Lung (tissue), 12 donors: ENCODE data around the gene POLR3G. TPM values are rescaled to one million over a fixed set of nuclear protein-coding genes. Genes with fewer than 3 reads are reported as not detected.
A peak's percentile ranks its signal among the peaks of the same experiment; 100 is the strongest.

Source experiments
- ATAC-seq: fragments of 200-7000 bp; cut with Tn5 transposase; one replicate; pipeline ENCODE4 v1.9.1; 2020; ENCODE audit warnings: moderate number of reproducible peaks; ENCODE audit not compliant: insufficient read depth, low FRiP score
- DNase-seq, 3 donors: peaks; one replicate each; pipeline ENCODE4 v3.0.0-alpha.2; 2013 to 2017
- H3K27ac ChIP-seq, 2 donors: one replicate each; pipeline ENCODE4 v1.5.1; 2013; ENCODE audit warnings: mild to moderate bottlenecking in 2 of 2, moderate library complexity in 2 of 2, control low read depth in 1 of 2, inconsistent platforms in 1 of 2, low read depth in 1 of 2, low read length in 1 of 2
- H3K27me3 ChIP-seq, 3 donors: one replicate each; pipeline ENCODE4 v1.5.1; 2013; ENCODE audit warnings: low read length in 2 of 3; ENCODE audit not compliant: control insufficient read depth in 3 of 3, insufficient read depth in 3 of 3
- H3K36me3 ChIP-seq, 4 donors: one replicate each; pipeline ENCODE4 v1.5.1; 2013; ENCODE audit warnings: low read length in 4 of 4, mild to moderate bottlenecking in 1 of 4, moderate library complexity in 1 of 4; ENCODE audit not compliant: control insufficient read depth in 4 of 4, insufficient read depth in 4 of 4
- H3K4me1 ChIP-seq, 5 donors: one replicate each; pipeline ENCODE4 v1.5.1; 2013; ENCODE audit warnings: low read length in 5 of 5, mild to moderate bottlenecking in 2 of 5, moderate library complexity in 1 of 5; ENCODE audit not compliant: control insufficient read depth in 5 of 5, insufficient read depth in 5 of 5
- H3K4me3 ChIP-seq: one replicate; pipeline ENCODE4 v1.5.1; 2013; ENCODE audit warnings: mild to moderate bottlenecking, control low read depth, moderate library complexity
- H3K9ac ChIP-seq, 2 donors: one replicate each; pipeline ENCODE4 v1.5.1; 2013; ENCODE audit warnings: low read length in 2 of 2, control low read depth in 1 of 2; ENCODE audit not compliant: insufficient read depth in 1 of 2
- H3K9me3 ChIP-seq, 4 donors: one replicate each; pipeline ENCODE4 v1.5.1; 2013; ENCODE audit warnings: low read length in 3 of 4, mild to moderate bottlenecking in 1 of 4, moderate library complexity in 1 of 4; ENCODE audit not compliant: control insufficient read depth in 4 of 4, insufficient read depth in 3 of 4
- CTCF ChIP-seq: IDR thresholded peaks from 2 replicates; pipeline ENCODE4 v1.5.1; 2012; ENCODE audit warnings: mild to moderate bottlenecking; ENCODE audit errors: control extremely low read depth, extremely low read depth
- WGBS, 2 donors: extraction: QIAGEN DNeasy Blood & Tissue Kit; methylation state at CpG; one replicate each; pipeline ENCODE4 v1.1.7; 2013; 5-methylcytosine and 5-hydroxymethylcytosine counted together
- polyA plus RNA-seq, 2 donors: library from polyadenylated mRNA; stranded (reverse); fragments of 200-250 nt; gene quantifications; one replicate each; pipeline ENCODE4 v1.2.1, GENCODE V29; 2013
- total RNA-seq, 2 donors: library from RNA; depleted of rRNA in 1 of 2; stranded (reverse); fragments of >200 nt in 1 of 2; gene quantifications; one replicate each; pipeline ENCODE4 v1.2.1, GENCODE V29; 2014 to 2021
- donor health status: control.
- donor health status: control.
- donor health status: Bipolar disorder and iron deficiency.
- donor health status: healthy.
- donor health status: DM: yes; HTN: yes; CAD: no.

POLR3G gene
- total and polyA plus RNA-seq, 4 donors: 1.1 to 1.3 (median 1.3) TPM

- Histone ChIP-seq H3K27ac (peak overlapping the region in 1 of 2 donors; percentile 27), H3K4me1 (peaks cover 0 to 15% (median 3%) of the 10 kb centered on the region in 5 donors), H3K36me3 (no peaks in the 10 kb centered on the region), H3K4me3 (no peak overlapping the region), H3K27me3 (peaks cover 0 to 48% (median 23%) of the 10 kb centered on the region in 3 donors), H3K9me3 (no peaks in the 10 kb centered on the region), H3K9ac (no peak overlapping the region)
- ATAC-seq (no peak), DNase-seq (peak in 1 of 3 donors; percentile 14)
- WGBS, 2 donors: 11 to 16% methylated on average over 3 of the region's 3 CpGs
- TF ChIP-seq CTCF: no peak
Measured at GRCh38 chr5:90557871-90558270, 83.2 kb downstream of the POLR3G start.

GRCh38 chr5:90558344-90559192, 83.9 kb downstream of the POLR3G start, which contains the start of gene ADGRV1:
TSS of gene ADGRV1 (plus strand) at chr5:90558797. CDS start at chr5:90558896, 99 bp downstream.
- Histone ChIP-seq H3K4me1 (peaks cover 0 to 15% (median 3%) of the 10 kb centered on the region in 5 donors), H3K27ac (peak within 1 kb of the TSS in 1 of 2 donors; percentile 70), H3K27me3 (peaks cover 0 to 48% (median 23%) of the 10 kb centered on the region in 3 donors), H3K36me3 (no peaks in the 10 kb centered on the region), H3K4me3 (peak within 1 kb of the TSS; percentile 42), H3K9me3 (no peaks in the 10 kb centered on the region), H3K9ac (peak within 1 kb of the TSS in 1 of 2 donors; percentile 33)
- ATAC-seq (peak; percentile 92), DNase-seq (peak; percentile 68 to 88 (median 83))
- WGBS, 2 donors: 1 to 2% methylated on average over 47 to 60 of the region's 60 CpGs
- TF ChIP-seq CTCF: no peak

- Histone ChIP-seq H3K4me3 (no peak overlapping the region), H3K4me1 (peaks cover 0 to 15% (median 3%) of the 10 kb centered on the region in 5 donors), H3K9me3 (no peaks in the 10 kb centered on the region), H3K27me3 (peaks cover 0 to 46% (median 23%) of the 10 kb centered on the region in 3 donors), H3K9ac (no peak overlapping the region), H3K36me3 (no peaks in the 10 kb centered on the region), H3K27ac (no peak overlapping the region)
- TF ChIP-seq CTCF: no peak
- ATAC-seq (no peak), DNase-seq (no peak)
- 72 to 78% methylated on average over 2 of the region's 2 CpGs for WGBS, 2 donors
Measured at GRCh38 chr5:90560771-90561170, 86.1 kb downstream of the POLR3G start.
